ENCODE data around the gene CASP2.

DNA sequence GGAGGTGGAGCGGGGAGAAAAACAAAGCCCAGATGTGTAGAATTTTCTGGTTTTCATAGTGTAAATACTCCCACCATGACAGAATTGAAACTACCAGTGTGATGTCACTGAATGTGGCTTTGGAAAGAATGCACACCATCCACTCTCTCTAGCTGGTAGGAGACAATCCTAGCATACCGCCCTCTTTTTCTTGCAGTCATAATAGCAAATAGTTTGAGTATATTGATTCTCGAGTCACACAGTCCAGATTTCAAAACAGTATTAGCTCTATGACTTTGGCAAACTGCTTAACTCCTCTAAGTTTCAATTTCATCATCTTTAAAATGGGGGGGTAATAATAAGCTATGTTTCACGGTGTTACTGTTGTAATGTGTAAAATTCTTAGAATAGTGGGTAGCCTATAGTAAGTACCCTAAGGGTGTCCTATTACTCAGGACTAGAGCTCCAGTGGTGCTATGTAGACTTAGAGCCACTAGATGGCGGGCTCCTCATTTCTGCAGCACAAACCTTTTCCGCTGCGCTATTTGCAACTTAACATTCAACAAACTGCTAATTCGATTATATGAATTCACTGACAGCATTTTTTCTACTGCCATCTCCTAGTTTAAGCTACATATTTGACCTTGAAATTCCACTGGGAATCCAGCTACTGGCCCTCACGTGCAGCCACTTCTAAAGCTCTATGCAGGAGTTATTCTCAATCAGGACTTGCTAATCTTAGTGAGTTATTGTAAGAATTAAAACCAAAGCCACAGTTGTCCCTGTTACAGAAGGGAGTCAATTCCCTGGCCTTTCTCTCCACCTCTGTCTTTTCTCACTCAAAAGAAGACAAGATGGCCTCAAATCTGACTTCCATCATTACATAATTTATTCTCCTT is 47.6 kb upstream of the CASP2 start:
- TF ChIP-seq, protein P1, sequence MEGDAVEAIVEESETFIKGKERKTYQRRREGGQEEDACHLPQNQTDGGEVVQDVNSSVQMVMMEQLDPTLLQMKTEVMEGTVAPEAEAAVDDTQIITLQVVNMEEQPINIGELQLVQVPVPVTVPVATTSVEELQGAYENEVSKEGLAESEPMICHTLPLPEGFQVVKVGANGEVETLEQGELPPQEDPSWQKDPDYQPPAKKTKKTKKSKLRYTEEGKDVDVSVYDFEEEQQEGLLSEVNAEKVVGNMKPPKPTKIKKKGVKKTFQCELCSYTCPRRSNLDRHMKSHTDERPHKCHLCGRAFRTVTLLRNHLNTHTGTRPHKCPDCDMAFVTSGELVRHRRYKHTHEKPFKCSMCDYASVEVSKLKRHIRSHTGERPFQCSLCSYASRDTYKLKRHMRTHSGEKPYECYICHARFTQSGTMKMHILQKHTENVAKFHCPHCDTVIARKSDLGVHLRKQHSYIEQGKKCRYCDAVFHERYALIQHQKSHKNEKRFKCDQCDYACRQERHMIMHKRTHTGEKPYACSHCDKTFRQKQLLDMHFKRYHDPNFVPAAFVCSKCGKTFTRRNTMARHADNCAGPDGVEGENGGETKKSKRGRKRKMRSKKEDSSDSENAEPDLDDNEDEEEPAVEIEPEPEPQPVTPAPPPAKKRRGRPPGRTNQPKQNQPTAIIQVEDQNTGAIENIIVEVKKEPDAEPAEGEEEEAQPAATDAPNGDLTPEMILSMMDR (IDR thresholded peaks at IDR 0.05; ENCODE audit: low read depth, low read length) = peak; percentile 98
- TF ChIP-seq POLR2A (IDR thresholded peaks at IDR 0.05; ENCODE audit: extremely low read depth, insufficient read length) = no peak
- TF ChIP-seq MYC (IDR thresholded peaks at IDR 0.05; ENCODE audit: low read depth, low read length) = peak; percentile 4; the same call in 1 of the 2 replicates
